AG09309 (cell line): Measurements from ENCODE around the gene GNAT3.

ENCODE experiments used
- DNase-seq: peaks from one replicate; pipeline ENCODE4 v3.0.0-alpha.2; 2010; ENCODE audit warnings: low read depth
- H3K4me3 ChIP-seq: 2 replicates; pipeline ENCODE4 v1.5.1; 2011; ENCODE audit warnings: mild to moderate bottlenecking, low read depth, low read length, moderate library complexity; ENCODE audit not compliant: control insufficient read depth
- TF ChIP-seq, protein P1 (sequence below): IDR thresholded peaks from 2 replicates; pipeline ENCODE4 v1.5.1; 2011; ENCODE audit warnings: mild to moderate bottlenecking, low read depth, low read length, inconsistent platforms; ENCODE audit not compliant: insufficient read depth, control insufficient read depth; ENCODE audit errors: missing control alignments

Gene GNAT3

DNA sequence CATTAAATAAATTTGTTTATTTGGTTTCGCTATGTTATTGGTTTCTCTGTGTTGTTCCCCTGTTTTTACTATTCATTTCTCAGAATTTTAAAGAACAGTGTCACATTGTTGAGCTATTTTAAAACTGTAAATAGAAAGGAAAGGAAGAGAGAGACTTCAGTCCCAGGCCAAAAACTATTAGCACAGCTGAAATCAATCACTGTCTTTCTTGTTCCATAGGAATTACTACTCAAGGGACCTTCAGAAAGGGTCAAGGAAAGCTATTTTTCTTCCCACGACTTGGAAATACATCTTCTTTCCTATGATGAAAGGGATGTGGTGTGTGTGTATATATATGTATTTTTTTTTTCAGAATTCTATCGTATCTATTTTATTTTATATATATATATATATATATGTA is 29.0 kb upstream of the GNAT3 start:
- TF ChIP-seq, protein P1, sequence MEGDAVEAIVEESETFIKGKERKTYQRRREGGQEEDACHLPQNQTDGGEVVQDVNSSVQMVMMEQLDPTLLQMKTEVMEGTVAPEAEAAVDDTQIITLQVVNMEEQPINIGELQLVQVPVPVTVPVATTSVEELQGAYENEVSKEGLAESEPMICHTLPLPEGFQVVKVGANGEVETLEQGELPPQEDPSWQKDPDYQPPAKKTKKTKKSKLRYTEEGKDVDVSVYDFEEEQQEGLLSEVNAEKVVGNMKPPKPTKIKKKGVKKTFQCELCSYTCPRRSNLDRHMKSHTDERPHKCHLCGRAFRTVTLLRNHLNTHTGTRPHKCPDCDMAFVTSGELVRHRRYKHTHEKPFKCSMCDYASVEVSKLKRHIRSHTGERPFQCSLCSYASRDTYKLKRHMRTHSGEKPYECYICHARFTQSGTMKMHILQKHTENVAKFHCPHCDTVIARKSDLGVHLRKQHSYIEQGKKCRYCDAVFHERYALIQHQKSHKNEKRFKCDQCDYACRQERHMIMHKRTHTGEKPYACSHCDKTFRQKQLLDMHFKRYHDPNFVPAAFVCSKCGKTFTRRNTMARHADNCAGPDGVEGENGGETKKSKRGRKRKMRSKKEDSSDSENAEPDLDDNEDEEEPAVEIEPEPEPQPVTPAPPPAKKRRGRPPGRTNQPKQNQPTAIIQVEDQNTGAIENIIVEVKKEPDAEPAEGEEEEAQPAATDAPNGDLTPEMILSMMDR, result no peak
- no peak for DNase-seq

DNA sequence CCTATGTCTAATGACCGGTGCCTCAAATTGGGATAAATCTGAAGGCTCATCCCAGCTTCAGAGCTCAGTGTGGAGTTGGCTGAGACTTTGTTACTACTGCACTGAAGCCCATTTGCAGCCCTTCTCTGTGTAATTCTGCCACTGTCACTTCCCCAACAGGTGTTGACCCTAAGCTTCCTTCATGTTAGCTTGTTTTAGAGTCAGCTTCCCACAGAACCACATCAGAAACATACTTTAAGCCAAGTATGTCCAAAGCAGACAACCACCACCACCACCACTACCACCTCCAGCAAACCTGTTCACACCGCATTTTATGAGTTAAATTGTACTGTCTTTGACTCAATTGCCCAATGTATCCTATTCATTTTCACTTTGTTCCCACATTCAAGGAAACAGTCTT is 25.2 kb upstream of the GNAT3 start:
- DNase-seq, result no peak
- H3K4me3 ChIP-seq, result no peak overlapping the region
- TF ChIP-seq, protein P1, result no peak

More for the DNA sequence above, 29.0 kb upstream of the GNAT3 start:
- no peak overlapping the region for H3K4me3 ChIP-seq

DNA sequence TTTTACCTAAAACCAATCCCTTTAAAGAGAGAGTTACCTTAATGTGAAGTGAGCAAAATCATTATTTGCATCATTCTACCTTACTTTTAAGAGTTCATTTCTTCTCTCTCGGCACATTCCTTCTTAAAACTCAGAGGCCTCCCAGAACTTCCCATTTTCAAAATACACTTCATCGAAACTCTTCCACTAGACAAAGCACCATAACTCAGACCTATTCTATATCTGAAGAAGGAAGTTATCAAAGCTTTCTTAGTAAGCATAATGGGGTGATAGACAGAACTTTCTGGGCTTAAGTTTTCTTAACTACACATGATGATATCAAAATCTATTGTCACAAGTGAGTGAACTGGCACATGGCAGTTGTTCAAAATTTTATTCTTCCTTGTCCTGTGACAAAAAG is 24.6 kb upstream of the GNAT3 start:
- TF ChIP-seq, protein P1, result no peak
- no peak overlapping the region for H3K4me3 ChIP-seq
- no peak for DNase-seq

DNA sequence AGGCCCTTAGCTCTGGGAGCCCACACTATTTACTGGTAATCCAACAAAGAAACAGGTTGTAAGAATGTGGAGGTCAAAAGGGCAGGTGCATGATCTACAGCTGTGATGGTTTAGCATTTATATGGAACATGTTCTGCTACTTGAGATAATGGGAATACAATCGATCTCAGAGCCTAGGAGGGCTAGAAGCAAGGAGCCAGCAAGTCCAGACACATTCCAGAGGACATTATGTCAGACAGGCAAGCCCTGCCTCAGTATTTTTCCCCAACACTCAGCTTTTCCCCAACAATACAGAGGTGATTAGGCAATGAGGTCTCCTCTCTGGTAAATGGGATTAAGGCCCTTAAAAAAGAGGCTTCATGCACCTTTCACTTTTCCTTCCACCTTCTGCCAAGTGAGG is 21.4 kb upstream of the GNAT3 start:
- no peak for DNase-seq
- TF ChIP-seq, protein P1, result no peak
- H3K4me3 ChIP-seq, result no peak overlapping the region

DNA sequence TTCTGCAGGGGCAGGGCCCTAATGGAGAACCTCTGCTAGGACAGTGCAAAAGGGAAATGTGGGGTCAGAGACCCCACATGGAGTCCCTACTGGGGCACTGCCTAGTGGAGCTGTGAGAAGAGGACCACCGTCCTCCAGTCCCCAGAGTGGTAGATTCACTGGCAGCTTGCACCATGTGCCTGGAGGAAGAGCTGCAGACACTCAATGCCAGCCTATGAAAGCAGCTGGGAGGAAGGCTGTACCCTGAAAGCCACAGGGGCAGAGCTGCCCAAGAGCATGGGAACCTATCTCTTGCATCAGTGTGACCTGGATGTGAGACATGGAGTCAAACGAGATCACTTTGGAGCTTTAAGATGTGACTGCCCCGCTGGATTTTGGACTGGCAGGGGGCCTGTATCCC is 20.3 kb upstream of the GNAT3 start:
- TF ChIP-seq, protein P1, result no peak
- no peak for DNase-seq
- no peak overlapping the region for H3K4me3 ChIP-seq

DNA sequence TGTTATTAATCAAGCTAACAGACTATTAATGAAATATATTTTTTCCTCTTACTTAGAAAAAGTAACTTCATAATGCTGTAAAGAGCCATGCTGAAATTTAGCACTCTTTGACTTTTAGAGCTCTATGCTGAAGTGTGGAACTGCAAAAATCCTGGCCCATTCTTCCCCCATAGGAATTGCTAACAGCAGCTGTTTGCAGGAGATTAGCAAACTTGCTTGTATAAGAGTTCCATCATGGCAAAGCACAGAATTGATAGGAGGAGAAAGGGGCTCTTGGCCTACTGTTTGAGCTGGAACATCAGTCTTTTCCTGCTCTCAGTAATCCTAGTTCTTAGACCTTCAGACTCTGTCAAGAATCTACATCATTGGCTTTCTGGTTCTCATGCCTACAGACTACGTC is 18.3 kb upstream of the GNAT3 start:
- DNase-seq, result no peak
- TF ChIP-seq, protein P1, result no peak
- H3K4me3 ChIP-seq, result no peak overlapping the region

DNA sequence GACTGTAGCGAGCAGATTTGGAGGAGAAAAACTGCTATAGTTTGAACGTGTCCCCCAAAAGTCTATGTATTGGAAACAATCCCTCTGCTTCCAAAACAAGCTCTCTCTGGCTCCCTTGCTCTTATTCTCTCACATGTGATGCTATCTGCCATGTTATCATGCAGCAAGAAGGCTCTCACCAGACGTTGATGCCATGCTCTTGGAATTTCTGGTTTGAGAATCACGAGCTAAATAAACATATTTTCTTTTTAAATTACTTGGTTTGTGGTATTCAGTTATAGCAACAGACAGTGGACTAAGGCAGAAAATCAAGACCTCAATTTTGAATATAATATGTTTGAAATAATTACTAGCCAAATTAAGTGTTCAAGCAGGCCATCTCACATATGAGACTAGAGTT is 17.5 kb upstream of the GNAT3 start:
- DNase-seq, result no peak
- H3K4me3 ChIP-seq, result no peak overlapping the region
- TF ChIP-seq, protein P1, result no peak
